Esophagus muscularis mucosa (tissue), 4 donors: Measurements from ENCODE around the gene TFF2.

Source experiments
- EP300 ChIP-seq: sonication (generic); formaldehyde crosslinking; IDR thresholded peaks from one replicate; pipeline ENCODE4 v1.6.1; 2017; ENCODE audit warnings: antibody characterized with exemption
- POLR2A ChIP-seq: fragments of 450-650 bp; IDR thresholded peaks from one replicate; pipeline ENCODE4 v1.6.1; 2017; ENCODE audit warnings: antibody characterized with exemption, moderate library complexity, mild to moderate bottlenecking, low read depth
- POLR2AphosphoS5 ChIP-seq, 2 donors: sonication (generic); formaldehyde crosslinking; IDR thresholded peaks; one replicate each; pipeline ENCODE4 v1.6.1; 2017; ENCODE audit warnings: antibody characterized with exemption in 2 of 2
- TF ChIP-seq, protein P1 (sequence below), 3 experiments: fragments of 200-600 bp in 2 of 3; fragments of 450-650 bp in 1 of 3; sonication (generic) in 2 of 3; IDR thresholded peaks; one replicate each; pipeline ENCODE4 v1.5.1; 2017 to 2019; ENCODE audit warnings: antibody characterized with exemption in 3 of 3, mild to moderate bottlenecking in 2 of 3, moderate library complexity in 1 of 3

DNA sequence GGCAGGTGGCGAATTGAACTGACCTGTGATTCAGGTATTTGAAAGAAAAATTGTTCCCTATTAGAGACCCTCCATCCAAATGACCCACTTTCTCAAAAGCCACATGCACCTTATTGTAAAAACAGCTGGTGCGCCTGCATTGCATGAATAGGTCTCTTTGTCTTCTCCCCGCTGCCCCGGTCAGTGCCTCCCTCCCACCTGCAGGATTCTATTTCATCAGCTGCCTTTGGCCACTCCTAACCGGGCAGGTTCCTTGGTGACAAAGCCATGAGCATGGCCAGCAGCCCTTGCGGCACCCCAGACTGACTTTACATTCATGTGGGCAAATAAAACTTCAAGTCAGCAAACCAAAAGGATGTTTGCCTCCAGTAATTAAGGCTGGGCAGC, 38.6 kb upstream of the TFF2 start:
- TF ChIP-seq EP300 (no peak), POLR2A (no peak), POLR2AphosphoS5 (IDR thresholded peaks at IDR 0.05) (no peak)
- TF ChIP-seq, protein P1, sequence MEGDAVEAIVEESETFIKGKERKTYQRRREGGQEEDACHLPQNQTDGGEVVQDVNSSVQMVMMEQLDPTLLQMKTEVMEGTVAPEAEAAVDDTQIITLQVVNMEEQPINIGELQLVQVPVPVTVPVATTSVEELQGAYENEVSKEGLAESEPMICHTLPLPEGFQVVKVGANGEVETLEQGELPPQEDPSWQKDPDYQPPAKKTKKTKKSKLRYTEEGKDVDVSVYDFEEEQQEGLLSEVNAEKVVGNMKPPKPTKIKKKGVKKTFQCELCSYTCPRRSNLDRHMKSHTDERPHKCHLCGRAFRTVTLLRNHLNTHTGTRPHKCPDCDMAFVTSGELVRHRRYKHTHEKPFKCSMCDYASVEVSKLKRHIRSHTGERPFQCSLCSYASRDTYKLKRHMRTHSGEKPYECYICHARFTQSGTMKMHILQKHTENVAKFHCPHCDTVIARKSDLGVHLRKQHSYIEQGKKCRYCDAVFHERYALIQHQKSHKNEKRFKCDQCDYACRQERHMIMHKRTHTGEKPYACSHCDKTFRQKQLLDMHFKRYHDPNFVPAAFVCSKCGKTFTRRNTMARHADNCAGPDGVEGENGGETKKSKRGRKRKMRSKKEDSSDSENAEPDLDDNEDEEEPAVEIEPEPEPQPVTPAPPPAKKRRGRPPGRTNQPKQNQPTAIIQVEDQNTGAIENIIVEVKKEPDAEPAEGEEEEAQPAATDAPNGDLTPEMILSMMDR (IDR thresholded peaks at IDR 0.05), result no peak
